GM21367 (cell line): ENCODE measurements around the gene VPS13D.
"Not testable (repeated sequence)": the region's sequence is repeated elsewhere in the genome, so short reads cannot be mapped to it uniquely, and the experiment has no call there.

Experiments
- ATAC-seq: cut with Tn5 transposase; IDR thresholded peaks from one replicate; pipeline ENCODE4 v1.9.1; 2021; ENCODE audit not compliant: unreplicated experiment

Gene VPS13D

DNA sequence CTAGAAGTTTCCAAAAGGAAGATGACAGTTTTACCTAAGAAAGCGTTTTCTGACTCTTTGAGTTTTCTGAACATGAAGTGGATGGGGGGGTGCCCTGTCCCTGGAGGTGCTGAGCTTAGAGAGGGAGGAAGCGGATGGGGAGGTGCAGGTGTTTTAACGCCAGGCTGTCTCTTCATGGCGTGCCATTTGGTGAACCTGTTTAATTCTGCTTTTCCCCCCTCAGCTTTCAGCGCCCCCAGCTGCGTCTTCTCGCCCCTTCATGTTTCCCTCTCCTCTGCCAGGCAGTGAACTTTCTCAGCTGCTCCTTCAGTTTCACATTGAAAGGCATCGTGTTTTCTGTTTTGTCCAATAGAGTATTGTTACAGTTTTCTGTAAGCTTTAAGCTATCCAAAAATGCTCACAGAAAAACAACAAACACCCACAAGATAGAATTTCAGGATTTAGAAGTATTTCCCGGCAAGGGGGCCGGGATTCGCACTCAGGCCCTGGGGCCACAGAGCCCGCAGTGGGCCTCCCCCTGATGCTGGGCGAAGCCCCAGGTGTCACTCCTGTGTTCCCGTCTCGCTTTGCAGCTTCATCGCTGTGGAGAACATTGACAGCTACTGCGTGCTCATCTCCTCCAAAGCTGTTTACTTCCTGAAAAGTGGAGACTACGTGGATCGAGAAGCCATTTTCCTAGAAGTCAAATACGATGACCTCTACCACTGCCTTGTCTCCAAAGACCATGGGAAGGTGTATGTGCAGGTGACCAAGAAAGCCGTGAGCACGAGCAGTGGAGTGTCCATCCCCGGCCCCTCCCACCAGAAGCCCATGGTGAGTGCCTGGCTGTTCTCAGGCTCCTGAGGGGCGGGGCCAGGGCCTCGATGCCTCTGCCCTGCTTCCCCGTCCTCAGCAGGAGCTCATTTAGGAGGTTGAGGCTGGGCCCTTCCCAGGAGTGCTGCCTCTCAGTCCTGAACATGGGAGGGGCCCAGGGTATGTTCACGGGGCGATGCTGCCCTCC lies 276.8 kb downstream of the VPS13D start:
- ATAC-seq: no peak

DNA sequence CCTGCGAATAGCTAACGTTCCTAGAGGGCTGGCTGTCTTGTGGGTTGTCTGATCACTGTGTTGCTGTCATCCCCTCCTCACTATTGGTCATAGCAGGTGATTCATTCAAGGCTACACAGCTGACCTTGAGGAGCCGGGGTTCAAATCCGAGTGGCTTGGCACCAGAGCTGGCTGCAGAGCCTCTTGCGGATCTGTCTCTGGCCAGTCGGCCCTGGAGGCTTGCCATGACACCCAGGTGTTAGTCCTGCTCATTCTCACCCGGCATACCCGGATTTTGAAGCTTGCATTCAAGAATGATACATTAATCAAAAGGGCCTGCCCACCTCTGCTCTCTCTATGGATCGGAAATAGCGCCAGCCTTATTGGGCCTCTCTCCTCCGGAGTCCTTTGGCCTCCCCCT lies 277.8 kb downstream of the VPS13D start:
- no peak for ATAC-seq

DNA sequence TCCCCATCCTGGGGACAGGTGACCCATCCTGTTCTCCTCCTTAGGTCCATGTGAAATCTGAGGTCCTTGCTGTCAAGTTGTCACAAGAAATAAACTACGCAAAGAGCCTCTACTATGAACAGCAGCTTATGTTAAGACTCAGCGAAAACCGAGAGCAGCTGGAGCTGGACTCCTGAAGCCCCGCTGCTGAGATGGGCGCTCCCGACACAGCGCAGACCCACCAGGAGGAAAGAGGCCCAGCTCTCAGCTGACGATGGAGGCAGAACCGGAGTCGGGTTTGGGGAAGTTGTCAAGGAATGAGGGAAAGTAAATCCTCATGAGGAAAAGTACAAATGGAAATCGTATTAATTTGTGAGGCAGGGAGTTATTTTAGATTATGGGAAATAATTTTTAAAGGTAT lies 279.0 kb downstream of the VPS13D start:
- no peak for ATAC-seq

DNA sequence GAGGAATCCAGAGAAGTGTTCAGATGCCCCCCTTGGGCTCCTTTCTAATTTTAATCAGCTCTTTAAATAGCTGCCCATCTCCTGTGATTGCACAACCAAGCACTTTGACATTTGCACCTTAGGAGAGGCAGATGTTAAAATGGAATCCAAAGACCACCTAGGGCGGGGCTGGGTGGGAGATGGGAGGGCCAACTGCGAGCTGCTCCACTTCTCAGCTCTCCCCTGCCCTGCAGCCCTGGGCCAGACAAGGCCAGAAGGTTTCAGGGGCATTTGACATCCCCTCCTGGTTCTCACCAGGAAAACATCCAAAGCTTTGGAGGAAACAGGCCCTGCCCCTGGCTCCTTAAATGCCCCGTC lies 281.3 kb downstream of the VPS13D start:
- no peak for ATAC-seq

DNA sequence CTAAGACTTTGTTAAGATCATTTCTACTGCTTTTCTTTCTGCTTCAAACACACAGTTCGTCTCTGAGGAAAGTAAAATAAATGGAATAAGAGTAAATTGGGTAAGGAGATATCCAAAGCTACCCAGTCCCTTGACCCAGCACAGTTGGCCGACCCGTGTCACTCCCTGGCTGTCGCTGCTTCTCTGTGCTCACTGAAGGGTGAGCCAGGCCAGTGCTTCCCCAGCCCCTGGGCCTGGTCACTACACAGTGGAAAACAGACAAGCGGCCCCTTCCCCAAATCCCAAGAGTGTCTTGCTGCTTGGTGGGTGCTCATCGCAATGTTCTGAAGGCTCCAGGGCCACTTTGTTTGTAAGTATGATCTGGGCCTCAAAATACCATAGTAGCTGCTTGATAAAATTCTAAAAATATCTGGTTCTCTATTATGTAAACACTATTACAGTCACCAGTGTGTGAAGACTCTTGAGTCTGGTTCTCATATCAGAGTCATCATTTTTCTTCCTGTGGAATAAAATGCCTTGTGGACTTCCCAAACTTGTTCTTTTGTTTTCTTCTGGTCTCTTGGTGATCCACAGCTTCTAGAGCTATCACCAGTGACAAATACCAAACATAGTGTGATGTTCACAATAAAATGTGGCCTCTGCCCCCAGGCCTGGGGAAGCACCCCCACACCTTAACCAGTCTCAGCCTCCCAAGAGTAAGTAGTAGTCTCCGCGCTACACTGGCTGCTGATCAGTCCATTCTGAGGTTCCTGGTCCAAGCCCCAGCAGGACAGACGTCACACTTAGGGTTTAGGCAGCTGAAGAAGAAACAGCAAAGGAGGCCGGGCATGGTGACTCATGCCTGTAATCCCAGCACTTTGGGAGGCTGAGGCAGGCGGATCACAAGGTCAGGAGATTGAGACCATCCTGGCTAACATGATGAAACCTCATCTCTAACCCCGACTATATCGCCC lies 282.0 kb downstream of the VPS13D start:
- no peak for ATAC-seq

DNA sequence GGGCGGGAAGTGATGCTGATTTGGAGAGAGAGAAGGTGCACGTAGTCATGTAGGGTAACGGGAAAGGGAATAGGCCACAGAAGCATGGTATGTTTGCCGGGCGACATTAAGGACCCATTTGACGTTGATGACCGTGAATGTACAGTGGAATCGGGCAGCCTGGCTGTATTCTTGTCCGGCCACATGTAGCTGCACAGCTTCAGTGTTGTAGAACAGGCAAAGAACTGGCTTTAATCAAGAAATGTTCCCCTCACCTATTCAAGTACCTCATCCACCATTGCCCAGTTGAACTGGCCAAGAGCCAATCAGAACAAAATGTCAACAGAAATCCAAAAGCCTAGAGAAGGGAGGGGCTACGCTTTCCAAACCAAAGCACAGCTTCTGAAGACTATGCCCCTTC lies 283.4 kb downstream of the VPS13D start:
- ATAC-seq: no peak

DNA sequence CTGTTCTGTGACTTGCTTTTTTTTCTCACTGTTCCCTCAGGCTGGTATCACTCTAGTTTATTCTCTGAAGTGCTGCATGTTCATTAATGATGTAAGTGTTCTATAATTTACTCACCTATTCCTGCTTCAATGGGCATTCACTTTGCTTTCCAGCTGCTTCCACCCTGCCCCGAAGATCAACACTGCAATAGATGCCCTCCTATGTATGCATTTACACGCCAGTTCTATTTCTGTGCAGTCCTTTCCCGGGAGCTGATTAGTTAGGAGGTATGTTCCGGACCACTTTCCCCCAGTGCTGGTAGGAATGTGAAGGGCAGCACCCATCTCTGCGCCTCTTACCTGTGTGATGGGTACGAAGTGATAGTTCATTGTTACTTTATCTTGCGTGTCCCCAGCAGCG lies 284.8 kb downstream of the VPS13D start:
- ATAC-seq: no peak

DNA sequence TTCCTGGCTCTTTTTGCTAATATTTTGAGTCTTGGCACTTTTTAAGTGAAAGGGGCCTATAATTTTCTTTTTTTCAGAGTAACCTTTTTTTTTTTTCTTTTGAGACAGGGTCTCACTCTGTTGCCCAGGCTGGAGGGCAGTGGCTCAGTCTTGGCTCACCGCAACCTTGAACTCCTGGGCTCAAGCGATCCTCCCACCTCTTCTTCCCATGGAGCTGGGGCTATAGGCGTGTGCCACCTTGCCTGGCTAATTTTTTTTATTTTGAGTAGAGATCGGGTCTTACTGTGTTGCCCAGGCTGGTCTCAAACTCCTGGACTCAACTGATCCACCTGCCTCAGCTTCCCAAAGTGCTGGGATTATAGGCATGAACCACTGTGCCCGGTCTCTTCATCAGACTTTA lies 285.4 kb downstream of the VPS13D start:
- ATAC-seq: no peak

DNA sequence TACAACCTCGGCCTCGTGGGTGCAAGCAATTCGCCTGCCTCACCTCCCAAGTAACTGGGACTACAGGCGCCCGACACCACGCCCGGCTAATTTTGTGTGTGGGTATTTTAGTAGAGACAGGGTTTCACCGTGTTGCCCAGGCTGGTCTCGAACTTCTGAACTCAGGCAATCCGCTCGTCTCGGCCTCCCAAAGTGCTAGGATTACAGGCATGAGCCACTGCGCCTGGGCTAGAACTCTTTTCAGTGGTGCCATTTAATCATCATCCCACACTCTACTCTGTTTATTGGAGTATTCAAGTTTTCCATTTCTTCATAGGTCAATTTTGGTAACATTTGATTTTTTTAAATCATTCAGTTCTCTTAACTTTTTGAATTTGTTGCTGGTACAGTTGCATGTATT lies 286.9 kb downstream of the VPS13D start:
- ATAC-seq: no peak

DNA sequence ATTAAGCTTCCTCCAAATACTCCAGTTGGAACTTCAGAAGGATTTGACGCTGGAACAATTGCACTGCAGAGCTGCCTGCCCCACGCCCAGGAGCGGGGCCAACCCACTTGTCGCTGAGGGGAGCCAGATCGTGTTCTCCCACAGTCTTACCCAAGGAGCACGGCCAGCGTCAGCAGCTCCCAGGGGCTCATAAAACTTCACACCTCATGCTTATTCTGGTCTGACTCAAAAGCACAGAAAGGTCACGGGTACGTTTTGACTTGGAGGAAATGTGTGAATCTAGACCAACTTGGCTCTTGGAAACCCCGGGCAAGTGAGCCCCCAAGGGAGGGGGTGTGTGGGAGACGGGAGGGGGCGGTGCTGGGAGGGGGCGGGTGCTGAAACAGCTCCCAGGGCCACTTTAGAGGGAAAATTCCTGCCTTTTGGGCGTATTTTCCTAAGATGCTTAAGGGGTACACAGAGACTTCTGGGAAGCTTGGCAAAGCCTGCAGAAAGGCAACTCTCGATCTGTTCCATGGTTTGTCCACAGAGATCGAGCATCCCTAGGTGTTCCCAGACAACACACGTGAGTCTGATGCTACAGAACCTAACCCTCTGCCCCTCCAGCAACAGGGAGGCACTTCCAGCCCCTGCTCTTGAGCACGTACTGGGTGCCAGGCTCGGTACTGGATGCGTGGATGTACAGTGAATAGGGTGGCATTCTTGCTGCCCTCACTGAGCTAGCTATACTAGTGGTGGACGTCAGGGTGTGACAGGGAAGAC lies 289.3 kb downstream of the VPS13D start:
- ATAC-seq: no peak

DNA sequence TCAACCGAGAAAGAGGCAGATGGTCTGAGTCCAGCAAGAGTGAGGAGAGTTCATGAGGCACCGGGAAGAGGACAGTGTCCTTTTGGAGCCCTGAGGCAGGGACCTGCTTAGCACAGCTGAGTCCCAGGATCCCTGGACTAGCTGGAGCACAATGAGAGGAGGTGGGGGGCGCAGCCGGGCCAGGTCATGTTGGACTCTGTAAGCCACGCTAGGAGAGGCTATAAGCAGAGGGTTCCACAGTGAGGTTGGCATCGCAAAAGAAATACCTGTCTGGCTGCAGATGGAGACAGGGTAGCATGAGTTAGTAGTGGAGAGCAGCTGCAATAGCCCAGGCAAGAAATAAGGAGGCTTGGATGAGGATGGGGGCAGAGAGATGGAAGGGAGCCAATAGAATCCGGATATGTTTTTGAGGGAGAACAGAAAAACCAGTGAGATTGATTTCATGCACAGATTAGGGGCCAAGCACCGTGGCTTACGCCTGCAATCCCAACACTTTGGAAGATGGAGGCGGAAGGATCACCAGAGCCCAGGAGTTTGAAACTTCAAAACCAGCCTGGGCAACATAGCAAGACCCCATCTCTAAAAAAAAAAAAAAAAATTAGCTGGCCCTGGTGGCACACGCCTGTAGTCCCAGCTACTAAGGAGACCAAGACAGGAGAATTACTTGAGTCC lies 290.0 kb downstream of the VPS13D start:
- no peak for ATAC-seq

DNA sequence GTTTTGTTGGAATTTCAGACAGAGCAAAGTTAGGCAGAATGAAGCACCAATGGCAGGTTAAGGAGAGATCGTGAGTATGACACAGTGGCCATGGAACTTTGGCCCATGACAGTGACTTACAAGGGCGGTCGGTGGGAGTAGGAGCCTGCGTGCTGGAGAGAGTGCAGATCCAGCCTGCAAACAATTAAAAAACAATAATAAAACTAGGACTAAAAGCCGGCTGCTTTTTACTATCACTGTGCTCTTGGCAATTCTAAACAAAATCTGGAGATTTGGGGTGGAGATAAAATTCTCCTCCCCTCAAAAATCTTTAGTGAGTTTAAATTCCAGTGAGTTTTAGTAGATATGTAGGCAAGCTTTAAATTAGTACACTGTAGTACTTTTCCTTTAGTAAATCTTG lies 291.3 kb downstream of the VPS13D start:
- ATAC-seq: no peak

DNA sequence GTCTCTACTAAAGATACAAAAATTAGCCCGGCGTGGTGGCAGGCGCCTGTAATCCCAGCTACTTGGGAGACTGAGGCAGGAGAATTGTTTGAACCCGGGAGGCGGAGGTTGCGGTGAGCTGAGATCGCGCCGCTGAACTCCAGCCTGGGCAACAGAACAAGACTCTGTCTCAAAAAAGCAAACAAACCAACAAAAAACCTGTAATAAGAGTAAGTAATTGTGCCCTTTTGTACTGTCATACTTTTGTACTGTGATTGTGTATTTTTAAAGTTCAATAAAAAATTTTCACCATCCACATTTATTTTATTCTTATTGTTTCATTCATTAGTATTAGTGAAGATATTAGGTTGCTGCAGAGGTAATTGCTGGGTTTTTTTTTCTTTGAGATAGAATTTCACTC lies 292.9 kb downstream of the VPS13D start:
- ATAC-seq: not testable (repeated sequence)

DNA sequence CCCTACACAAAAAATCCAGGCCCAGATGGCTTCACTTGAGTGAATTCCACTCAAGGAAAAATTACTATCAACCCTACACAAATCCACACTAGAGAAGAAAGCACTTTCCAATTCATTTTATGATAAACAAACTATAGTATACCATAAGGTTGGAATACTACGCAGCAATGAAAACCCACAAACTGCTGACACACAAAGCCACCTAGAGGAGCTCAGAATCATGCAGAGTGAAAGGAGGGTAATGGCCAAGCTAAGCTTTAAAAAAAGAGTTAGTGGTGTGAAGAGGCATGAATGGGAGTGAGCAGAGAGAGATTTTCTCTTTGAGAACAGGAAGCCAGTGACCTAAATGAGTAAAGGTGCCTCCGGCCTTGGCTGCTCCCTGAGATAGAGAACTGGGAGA lies 294.4 kb downstream of the VPS13D start:
- ATAC-seq: no peak

DNA sequence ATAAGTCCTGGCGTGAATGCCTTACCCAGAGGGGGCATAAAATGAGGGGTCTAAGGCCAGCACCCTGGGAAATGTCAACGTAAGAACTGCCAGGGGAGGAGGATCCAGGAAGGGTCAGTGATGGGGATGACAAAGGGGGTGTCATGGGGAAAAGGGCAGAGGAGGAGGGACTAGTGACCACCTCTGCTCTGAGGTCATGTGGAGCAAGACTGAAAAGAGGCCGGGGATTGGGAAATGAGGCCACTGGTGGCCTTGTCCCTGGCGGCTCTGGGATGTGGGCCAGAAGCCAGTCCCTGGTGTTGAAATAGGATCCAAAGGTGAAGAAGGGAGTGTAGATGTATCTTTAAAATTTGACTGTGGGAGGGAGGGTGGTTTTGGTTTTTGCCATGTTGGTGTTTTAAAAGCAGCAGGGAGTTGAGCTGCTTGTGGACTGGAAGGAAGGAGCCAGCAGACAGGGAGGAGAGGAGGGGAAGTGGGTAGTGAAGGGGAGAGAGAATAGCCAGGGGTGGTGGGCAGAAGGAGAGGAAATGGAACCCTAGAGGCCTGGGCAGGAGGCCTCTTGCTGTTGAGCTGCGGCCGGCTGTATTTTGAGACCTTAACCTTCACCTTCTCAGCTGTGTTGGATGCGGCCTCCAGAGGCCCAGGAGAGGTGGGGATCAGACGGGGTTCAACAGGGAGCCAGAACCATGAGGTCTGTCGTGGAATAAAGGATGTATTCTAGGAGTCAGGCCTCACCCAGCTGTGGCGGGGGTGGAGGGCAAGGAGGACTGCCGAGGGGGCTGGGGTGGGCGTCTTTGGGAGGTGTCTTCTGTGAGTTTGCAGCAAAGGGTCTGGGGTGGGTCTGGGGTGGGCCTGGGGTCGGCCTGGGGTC lies 295.7 kb downstream of the VPS13D start:
- ATAC-seq: no peak

DNA sequence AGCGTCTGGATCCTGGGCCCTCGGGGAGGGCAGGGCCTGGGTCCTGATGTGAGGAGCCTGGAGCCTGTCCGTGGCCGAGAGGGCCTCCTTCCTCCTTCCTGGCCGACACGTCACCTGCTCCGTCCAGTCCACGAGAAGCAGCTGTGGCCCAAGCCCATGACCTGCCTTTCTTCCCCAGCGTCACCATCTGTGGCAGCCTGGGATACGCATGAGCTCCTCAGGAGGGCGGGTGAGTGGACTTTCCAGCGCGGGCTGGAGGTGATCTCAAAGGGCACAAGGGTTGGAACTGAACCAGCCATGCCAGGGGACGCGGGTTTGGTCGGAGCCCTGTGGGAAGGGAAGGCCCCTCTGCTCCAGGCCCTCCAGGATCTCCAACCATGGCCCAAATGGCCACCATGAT lies 297.7 kb downstream of the VPS13D start:
- ATAC-seq: no peak

DNA sequence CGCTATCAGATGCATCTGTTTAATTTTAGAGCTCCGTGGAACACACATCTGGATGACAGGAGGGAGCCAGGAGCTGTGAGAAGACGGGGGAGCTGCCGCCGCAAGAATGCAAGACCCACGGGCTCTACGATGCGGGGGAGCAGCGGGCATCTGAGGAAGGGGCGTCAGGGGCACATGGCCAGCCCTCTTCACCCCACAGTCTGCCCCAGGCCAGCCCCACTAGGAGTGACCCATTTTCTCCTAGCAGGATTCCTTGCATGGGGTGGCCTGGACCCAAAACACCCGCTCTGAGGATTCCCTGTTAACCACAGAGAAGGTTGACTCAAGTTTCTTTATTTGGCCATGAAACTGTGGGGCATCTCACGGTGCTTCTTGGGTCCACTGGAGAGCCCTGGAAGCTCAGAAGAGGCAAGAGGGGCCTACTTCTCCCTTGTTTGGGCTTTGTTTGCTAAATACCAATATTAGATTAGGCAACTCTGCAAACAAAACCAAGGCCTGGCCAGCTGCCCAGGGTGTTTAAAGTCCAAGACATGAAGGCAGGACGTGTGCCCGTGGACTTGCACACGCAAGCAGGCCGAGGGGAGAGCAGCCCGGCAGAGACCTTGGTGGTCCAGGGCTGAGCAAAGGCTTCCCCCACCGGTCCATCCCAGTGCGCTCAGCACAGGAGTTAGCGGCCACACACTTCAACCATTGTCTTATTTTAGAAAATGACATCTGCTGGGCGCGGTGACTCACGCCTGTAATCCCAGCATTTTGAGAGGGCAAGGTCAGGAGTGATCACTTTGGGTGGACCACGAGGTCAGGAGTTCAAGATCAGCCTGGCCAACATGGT lies 298.4 kb downstream of the VPS13D start:
- ATAC-seq: no peak

DNA sequence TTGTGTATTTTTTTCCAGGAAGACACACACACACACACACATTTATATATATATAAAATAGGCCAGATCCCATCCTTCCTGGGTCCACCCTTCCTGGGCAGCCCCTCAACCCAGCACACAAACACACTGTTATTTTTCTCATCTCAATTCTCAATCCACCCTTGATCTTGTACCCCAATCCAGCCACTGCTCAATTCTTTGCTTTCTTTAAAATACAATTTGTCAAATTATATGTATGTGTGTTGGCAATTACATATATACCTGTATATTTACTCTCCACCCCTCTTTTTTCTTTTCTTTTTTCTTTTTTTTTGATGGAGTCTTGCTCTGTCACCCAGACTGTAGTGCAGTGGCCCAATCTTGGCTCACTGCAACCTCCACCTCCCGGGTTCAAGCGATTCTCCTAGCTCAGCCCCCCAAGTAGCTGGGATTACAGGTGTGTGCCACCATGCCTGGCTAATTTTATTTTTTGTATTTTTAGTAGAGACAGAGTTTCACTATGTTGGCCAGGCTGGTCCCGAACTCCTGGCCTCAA lies 299.9 kb downstream of the VPS13D start:
- ATAC-seq: no peak
